Activated CD8-positive, alpha-beta memory T cell treated with anti-CD3 and anti-CD28 coated beads for 1 hour (primary cell): ENCODE measurements around the gene MTARC2.

Experiments used
- DNase-seq, 2 donors: peaks; one replicate each; pipeline ENCODE4 v3.0.0-alpha.2; 2020; ENCODE audit warnings: low read depth in 1 of 2; ENCODE audit errors: extremely low read depth in 1 of 2

Gene MTARC2

GRCh38 chr1:220824031-220824989 is 76.2 kb downstream of the MTARC2 start:
- DNase-seq, result no peak

GRCh38 chr1:220825819-220826551 is 77.9 kb downstream of the MTARC2 start:
- DNase-seq, result no peak

DNA sequence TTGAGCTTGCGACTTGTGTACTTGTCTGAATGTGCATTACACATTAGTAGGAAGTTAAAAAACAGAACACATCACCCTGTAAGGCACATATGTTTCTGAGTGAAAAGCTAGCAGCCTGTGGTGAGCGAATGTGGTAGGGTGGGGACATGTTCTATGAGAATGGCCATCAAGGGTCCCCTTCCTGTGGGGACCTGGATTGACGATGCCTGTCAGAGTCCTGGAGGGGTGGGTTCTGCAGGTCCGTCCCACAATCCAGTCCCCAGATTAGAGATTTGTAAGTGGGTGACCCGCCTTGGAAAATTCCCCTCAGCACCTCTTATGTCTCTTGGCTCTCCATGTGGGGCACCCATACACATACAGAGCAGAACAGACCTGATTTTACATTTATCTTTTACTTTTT is 78.6 kb downstream of the MTARC2 start:
- no peak for DNase-seq

- no peak for DNase-seq
Observed at GRCh38 chr1:220827445-220828178, 79.5 kb downstream of the MTARC2 start.

GRCh38 chr1:220828179-220828490 is 80.0 kb downstream of the MTARC2 start:
- no peak for DNase-seq

GRCh38 chr1:220828950-220829586 is 80.9 kb downstream of the MTARC2 start:
- no peak for DNase-seq

GRCh38 chr1:220833436-220833835 is 85.3 kb downstream of the MTARC2 start:
- DNase-seq, result no peak
